Subcutaneous adipose tissue (tissue), 4 donors: ENCODE data around the gene HOXA10. TPM values are rescaled to one million over a fixed set of nuclear protein-coding genes. Genes with fewer than 3 reads are reported as not detected.

ENCODE experiments used
- CTCF ChIP-seq: fragments of 450-650 bp; IDR thresholded peaks from one replicate; pipeline ENCODE4 v1.5.1; 2016; ENCODE audit warnings: low read depth, mild to moderate bottlenecking, control low read depth, antibody characterized with exemption, moderate library complexity
- total RNA-seq, 4 donors: library from RNA; depleted of rRNA; stranded (reverse); fragments of >200 nt; gene quantifications; one replicate each; pipeline ENCODE4 v1.1.0, GENCODE V29; 2016

HOXA10 gene
- total RNA-seq, 4 donors from 2014 or later = 17.3 to 22.6 (median 20.9) TPM

GRCh38 chr7:27213433-27214238 is 39.5 kb upstream of the HOXA10 start:
- no peak for TF ChIP-seq CTCF

GRCh38 chr7:27212497-27213432 is 38.6 kb upstream of the HOXA10 start:
- TF ChIP-seq CTCF = no peak

- no peak for TF ChIP-seq CTCF
Measured at GRCh38 chr7:27211764-27212204, 37.7 kb upstream of the HOXA10 start.

- TF ChIP-seq CTCF = no peak
Measured at GRCh38 chr7:27211084-27211446, 36.9 kb upstream of the HOXA10 start.

GRCh38 chr7:27210441-27211083 is 36.4 kb upstream of the HOXA10 start:
- TF ChIP-seq CTCF = no peak

- no peak for TF ChIP-seq CTCF
Measured at GRCh38 chr7:27209933-27210440, 35.9 kb upstream of the HOXA10 start.
